Panc1 (cell line): ENCODE data around the gene MACROD2.

ENCODE experiments used
- CTCF ChIP-seq: fragments of 450-650 bp; IDR thresholded peaks from 2 replicates; pipeline ENCODE4 v1.5.1; 2017; ENCODE audit warnings: mild to moderate bottlenecking
- POLR2AphosphoS5 ChIP-seq: IDR thresholded peaks from 2 replicates; pipeline ENCODE4 v1.6.1; 2012; ENCODE audit warnings: mild to moderate bottlenecking, low read depth, low read length, moderate library complexity
- REST ChIP-seq, 2 experiments: IDR thresholded peaks; 2 replicates each; pipeline ENCODE4 v1.6.1; 2011 to 2012; ENCODE audit warnings: low read depth in 2 of 2, control low read depth in 1 of 2, low read length in 1 of 2, mild to moderate bottlenecking in 1 of 2, moderate library complexity in 1 of 2; ENCODE audit not compliant: insufficient read depth in 1 of 2
- SIN3A ChIP-seq: IDR thresholded peaks from 2 replicates; pipeline ENCODE4 v1.6.1; 2012; ENCODE audit warnings: low read depth, mild to moderate bottlenecking, low read length, moderate library complexity, borderline replicate concordance; ENCODE audit not compliant: insufficient read depth
- TCF7L2 ChIP-seq: IDR thresholded peaks from 2 replicates; pipeline ENCODE4 v1.6.1; 2011; ENCODE audit warnings: mild to moderate bottlenecking, low read depth, low read length, inconsistent platforms

- TF ChIP-seq SIN3A (no peak), CTCF (no peak), REST (IDR thresholded peaks at IDR 0.05; ENCODE audit: insufficient read depth in 1 of 2, low read depth in 2 of 2, low read length in 1 of 2) (no peak), POLR2AphosphoS5 (no peak), TCF7L2 (no peak)
Observed at GRCh38 chr20:16098890-16099639, 2103.7 kb downstream of the MACROD2 start.
